Omental fat pad (tissue), 4 donors: Measurements from ENCODE around the gene PTCH1. TPM values are rescaled to one million over a fixed set of nuclear protein-coding genes. Genes with fewer than 3 reads are reported as not detected.

ENCODE experiments used
- ATAC-seq: fragments of 150-250 bp; one replicate; pipeline ENCODE4 v1.9.1; 2016; ENCODE audit warnings: mild to moderate bottlenecking, moderate library complexity; ENCODE audit not compliant: low FRiP score
- DNase-seq: peaks from one replicate; pipeline ENCODE4 v3.0.0-alpha.2; 2019; ENCODE audit warnings: low spot score
- total RNA-seq, 4 donors: library from RNA; depleted of rRNA; stranded (reverse); fragments of >200 nt; gene quantifications; one replicate each; pipeline ENCODE4 v1.1.0, GENCODE V29; 2016
- TF ChIP-seq, protein P1 (sequence below), 3 donors: fragments of 450-650 bp; IDR thresholded peaks; one replicate each; pipeline ENCODE4 v1.5.1; 2016 to 2017; ENCODE audit warnings: antibody characterized with exemption in 3 of 3, mild to moderate bottlenecking in 3 of 3, moderate library complexity in 2 of 3

The PTCH1 gene
- total RNA-seq, 4 donors from 2014 or later, result 3.1 to 14.2 (median 7.9) TPM

DNA sequence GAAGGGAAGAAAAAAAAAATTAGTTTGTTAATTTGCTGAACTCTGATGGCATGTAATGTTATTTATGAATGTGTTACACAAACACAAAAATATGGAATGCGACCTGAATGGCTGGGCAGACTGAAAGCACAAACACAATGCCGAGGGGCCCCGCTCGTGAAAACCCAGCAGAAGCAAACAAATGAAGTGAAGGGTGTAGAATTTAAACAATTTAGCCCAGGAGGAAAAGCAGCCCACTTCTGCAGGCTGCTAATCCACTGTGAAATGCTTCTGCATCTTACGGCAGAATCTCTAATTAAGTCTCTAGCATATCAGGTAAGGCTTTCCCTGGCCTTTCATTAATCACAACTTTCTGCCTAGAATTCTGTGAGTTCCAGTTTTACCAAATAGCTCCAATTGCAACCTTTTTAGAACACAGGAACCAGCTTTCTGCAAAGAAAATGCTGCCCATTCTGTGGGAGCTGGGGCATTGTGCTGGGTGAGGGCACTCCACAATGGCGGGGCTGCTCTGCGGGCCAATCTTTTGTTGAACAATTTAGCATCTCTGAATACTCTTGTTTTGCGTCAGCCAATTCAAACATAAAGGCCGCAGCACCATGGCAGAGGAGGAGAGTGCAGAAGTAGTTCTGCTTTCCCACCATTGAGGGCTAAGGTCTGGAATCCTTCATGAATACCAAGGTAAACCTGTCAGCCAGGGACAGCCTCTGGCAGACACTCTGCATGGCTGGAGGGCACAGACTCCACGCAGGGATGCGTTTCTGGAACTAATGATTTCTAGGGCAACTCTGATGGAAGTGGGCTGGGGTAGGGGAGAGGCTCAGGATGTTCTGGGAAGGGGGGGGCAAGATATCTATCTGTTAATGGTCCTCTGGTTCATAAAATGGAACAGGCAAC, 66.4 kb downstream of the PTCH1 start:
- TF ChIP-seq, protein P1, sequence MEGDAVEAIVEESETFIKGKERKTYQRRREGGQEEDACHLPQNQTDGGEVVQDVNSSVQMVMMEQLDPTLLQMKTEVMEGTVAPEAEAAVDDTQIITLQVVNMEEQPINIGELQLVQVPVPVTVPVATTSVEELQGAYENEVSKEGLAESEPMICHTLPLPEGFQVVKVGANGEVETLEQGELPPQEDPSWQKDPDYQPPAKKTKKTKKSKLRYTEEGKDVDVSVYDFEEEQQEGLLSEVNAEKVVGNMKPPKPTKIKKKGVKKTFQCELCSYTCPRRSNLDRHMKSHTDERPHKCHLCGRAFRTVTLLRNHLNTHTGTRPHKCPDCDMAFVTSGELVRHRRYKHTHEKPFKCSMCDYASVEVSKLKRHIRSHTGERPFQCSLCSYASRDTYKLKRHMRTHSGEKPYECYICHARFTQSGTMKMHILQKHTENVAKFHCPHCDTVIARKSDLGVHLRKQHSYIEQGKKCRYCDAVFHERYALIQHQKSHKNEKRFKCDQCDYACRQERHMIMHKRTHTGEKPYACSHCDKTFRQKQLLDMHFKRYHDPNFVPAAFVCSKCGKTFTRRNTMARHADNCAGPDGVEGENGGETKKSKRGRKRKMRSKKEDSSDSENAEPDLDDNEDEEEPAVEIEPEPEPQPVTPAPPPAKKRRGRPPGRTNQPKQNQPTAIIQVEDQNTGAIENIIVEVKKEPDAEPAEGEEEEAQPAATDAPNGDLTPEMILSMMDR (IDR thresholded peaks at IDR 0.05), result no peak
- no peak for DNase-seq
- no peak for ATAC-seq

DNA sequence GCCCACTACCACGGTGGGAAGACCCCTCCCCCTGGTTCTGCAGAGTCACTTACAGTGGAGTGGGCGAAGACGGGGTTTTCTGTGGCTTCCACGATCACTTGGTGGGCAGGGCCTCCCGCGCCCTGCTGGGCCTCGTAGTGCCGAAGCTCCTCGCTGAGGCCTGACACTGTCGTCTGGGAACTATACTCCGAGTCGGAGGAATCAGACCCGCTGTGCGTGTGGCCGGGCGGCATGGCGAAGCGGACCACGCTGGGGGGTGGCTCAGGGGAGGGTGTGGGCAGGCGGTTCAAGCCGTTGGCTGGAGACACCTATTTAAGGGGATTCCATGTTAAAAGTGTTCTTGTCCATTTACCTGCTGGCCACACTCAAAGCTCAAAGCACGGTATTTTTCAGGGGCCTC, 67.8 kb downstream of the PTCH1 start:
- TF ChIP-seq, protein P1 (IDR thresholded peaks at IDR 0.05), result no peak
- ATAC-seq, result no peak
- DNase-seq, result no peak

DNA sequence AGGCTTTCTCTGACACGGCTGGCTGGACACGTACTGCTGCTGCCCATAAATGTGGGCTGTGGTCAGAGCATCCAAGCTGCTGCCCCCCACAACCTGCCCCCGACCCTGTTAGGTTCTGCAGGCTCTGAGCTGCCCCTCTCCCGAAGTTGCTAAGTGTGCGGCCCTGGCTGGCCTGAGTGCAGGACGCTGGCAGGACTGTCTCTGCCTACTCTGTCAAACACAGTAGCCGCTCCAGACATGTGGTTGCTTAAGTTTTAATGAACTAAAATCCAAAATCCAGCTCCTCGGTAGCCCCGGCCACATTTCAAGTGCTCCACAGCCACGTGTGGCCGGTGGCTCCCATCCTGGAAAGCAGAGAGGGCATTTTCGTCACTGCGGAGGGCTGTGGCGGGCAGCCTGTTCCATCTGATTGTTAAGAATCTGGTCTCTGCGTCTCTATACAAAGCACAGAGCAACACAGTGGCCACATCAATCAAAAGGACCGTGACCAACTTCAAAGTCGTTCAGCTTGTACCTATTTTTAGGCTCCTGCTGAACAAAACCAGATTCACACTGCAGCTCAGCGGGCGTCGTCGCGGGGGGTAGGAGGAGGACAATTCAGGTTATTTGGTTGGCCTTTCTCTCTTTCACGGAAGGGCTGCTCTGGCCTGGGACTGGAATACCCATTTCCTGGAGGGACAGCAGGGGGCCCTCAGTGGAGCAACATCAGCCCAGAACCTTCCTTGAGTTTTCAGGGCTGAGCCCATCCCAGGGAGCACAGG, 68.9 kb downstream of the PTCH1 start:
- TF ChIP-seq, protein P1 (IDR thresholded peaks at IDR 0.05), result no peak
- DNase-seq (no peak), ATAC-seq (no peak)

DNA sequence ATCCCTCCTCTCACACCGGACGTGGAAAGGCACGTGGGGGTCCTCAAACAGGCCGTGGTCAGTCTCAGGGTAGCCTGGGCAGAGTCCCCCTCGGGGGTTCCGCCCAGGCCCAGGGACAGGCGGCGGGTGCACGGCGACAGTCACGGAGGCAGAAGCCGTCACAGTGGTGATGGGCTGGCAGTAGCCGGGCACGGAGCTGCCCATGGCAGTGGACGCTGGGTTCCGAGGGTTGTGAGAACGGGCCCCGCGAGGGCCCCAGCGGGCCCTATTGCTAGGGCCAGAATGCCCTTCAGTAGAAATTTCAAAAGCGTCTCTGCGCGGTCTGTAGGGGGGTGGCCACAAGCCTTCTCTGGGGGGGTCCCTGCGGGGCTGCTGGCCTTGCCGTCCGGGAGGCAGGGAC, 69.8 kb downstream of the PTCH1 start:
- no peak for ATAC-seq
- DNase-seq, result no peak
- TF ChIP-seq, protein P1 (IDR thresholded peaks at IDR 0.05), result no peak

DNA sequence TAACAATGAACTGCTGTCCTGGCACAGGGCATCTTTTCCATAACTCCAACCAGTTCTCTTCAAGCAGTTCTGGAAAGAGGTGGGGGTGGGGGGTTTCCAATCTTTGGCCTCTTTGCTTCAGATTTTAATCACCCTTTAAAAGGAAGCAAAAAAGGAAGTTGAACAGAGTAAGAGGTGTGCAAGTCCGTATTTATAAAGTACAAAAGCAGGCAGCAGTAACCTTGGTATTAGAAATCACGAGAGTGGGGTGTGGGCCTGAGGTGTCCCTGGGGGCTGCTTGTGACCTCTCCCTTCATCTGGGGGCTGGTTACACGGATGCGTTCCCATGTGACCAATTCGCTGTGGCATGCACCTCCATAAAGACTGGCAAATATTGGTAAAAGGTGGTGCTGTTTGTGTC, 70.5 kb downstream of the PTCH1 start:
- ATAC-seq (no peak), DNase-seq (no peak)
- TF ChIP-seq, protein P1 (IDR thresholded peaks at IDR 0.05), result no peak

DNA sequence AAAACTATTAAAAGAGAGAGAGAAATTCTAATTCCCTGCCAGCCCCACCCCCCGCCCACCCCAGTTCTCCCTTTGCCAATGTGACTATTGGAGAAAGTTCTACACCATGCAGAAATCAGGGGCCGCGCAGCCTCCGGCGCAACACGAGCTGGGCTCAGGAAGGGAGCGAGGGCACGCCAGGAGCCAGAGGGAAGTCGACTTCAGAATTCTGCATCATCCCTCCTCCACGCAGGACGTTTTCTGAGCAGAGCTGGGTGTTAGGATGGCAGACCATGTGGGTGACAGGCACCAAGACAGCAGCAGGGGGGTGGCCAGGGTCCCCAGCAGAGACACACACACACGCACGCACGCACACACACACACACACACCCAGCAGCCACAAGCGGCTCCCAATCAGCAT, 72.6 kb downstream of the PTCH1 start:
- ATAC-seq (no peak), DNase-seq (no peak)
- TF ChIP-seq, protein P1 (IDR thresholded peaks at IDR 0.05), result no peak
